Measurements from ENCODE around the gene ALPK3.

The ALPK3 gene

DNA sequence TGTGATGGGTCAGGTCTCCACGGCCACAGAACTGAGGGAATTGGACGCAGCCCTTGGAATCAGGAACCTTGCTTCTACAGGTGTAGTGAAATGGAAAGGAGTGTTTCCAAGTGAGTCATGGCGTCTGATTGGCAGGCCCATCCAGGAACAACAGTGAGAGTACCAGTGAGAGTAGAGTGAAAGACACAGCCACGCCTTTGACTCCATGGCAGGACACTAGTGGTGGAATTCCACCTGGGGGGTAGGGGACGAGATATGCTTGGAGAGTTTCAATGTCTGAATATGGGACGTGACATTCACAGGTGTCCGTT is 64.3 kb downstream of the ALPK3 start:
- no peak overlapping the region for H4K5ac ChIP-seq (ENCODE audit: low read length)
- no peaks in the 10 kb centered on the region for H3K4me1 ChIP-seq (ENCODE audit: control insufficient read depth, low read depth, low read length)
- no peak overlapping the region for H3K56ac ChIP-seq (ENCODE audit: low read length)
- H2AK5ac ChIP-seq (ENCODE audit: low read length), result no peak overlapping the region
- no peak overlapping the region for H3K4me3 ChIP-seq (ENCODE audit: low read length)
- no peak overlapping the region for H3K18ac ChIP-seq (ENCODE audit: low read length)
- no CpG with 5 or more reads among the region's 7 CpGs for WGBS (ENCODE audit: extremely low coverage, insufficient coverage, low lambda C conversion rate)
- H3K9ac ChIP-seq (ENCODE audit: low read length), result no peak overlapping the region
- no peak overlapping the region for H4K8ac ChIP-seq (ENCODE audit: low read depth, low read length)
- no peaks in the 10 kb centered on the region for H3K79me2 ChIP-seq (ENCODE audit: control insufficient read depth, insufficient read depth, low read length)
- no peaks in the 10 kb centered on the region for H3K27me3 ChIP-seq (ENCODE audit: insufficient read depth, low read length, poor library complexity)
- no peak overlapping the region for H2BK15ac ChIP-seq (replicated peaks; ENCODE audit: low read depth)
- no peaks in the 10 kb centered on the region for H3K79me1 ChIP-seq (ENCODE audit: low read length)
- H3K4me2 ChIP-seq (ENCODE audit: low read length), result no peak overlapping the region
- no peaks in the 10 kb centered on the region for H3K36me3 ChIP-seq (ENCODE audit: control insufficient read depth, insufficient read depth, low read length)
- no peak overlapping the region for H3K23ac ChIP-seq (ENCODE audit: low read length)
- H2BK120ac ChIP-seq (ENCODE audit: low read depth, low read length), result no peak overlapping the region
- DNase-seq, result no peak
- H3K27ac ChIP-seq (ENCODE audit: low read depth, low read length), result no peak overlapping the region
- H3K4ac ChIP-seq (ENCODE audit: low read depth, low read length), result no peak overlapping the region
- H2BK5ac ChIP-seq (ENCODE audit: low read length), result no peak overlapping the region

DNA sequence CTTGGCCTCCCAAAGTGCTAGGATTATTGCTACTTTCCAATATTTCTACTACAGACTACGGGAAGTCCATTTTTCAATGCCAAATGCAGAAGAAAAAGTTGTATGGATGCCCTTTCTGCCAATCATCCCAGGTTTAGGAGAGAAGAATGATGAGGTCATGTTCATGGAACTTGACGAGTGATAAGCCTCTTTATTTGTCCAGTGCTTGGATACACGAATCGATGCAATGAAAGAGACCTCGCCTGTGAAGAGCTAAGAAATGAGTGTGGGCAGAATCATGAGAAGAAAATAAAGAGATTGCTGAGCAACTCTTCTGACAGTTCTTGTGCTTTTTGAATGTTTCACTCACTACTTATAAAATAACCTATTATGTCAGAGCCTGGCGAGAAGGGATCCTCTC is 66.3 kb downstream of the ALPK3 start:
- no peak overlapping the region for H3K23ac ChIP-seq (ENCODE audit: low read length)
- H3K79me2 ChIP-seq (ENCODE audit: control insufficient read depth, insufficient read depth, low read length), result no peaks in the 10 kb centered on the region
- H3K4me1 ChIP-seq (ENCODE audit: control insufficient read depth, low read depth, low read length), result no peaks in the 10 kb centered on the region
- DNase-seq, result no peak
- H4K8ac ChIP-seq (ENCODE audit: low read depth, low read length), result no peak overlapping the region
- H4K5ac ChIP-seq (ENCODE audit: low read length), result no peak overlapping the region
- H3K56ac ChIP-seq (ENCODE audit: low read length), result no peak overlapping the region
- no peak overlapping the region for H2AK5ac ChIP-seq (ENCODE audit: low read length)
- no CpG with 5 or more reads among the region's 6 CpGs for WGBS (ENCODE audit: extremely low coverage, insufficient coverage, low lambda C conversion rate)
- H3K4ac ChIP-seq (ENCODE audit: low read depth, low read length), result no peak overlapping the region
- H3K4me3 ChIP-seq (ENCODE audit: low read length), result no peak overlapping the region
- H2BK5ac ChIP-seq (ENCODE audit: low read length), result no peak overlapping the region
- no peak overlapping the region for H3K4me2 ChIP-seq (ENCODE audit: low read length)
- H3K18ac ChIP-seq (ENCODE audit: low read length), result no peak overlapping the region
- H2BK15ac ChIP-seq (replicated peaks; ENCODE audit: low read depth), result no peak overlapping the region
- no peaks in the 10 kb centered on the region for H3K79me1 ChIP-seq (ENCODE audit: low read length)
- H3K27ac ChIP-seq (ENCODE audit: low read depth, low read length), result no peak overlapping the region
- H2BK120ac ChIP-seq (ENCODE audit: low read depth, low read length), result no peak overlapping the region
- H3K27me3 ChIP-seq (ENCODE audit: insufficient read depth, low read length, poor library complexity), result no peaks in the 10 kb centered on the region
- H3K36me3 ChIP-seq (ENCODE audit: control insufficient read depth, insufficient read depth, low read length), result no peaks in the 10 kb centered on the region
- no peak overlapping the region for H3K9ac ChIP-seq (ENCODE audit: low read length)

DNA sequence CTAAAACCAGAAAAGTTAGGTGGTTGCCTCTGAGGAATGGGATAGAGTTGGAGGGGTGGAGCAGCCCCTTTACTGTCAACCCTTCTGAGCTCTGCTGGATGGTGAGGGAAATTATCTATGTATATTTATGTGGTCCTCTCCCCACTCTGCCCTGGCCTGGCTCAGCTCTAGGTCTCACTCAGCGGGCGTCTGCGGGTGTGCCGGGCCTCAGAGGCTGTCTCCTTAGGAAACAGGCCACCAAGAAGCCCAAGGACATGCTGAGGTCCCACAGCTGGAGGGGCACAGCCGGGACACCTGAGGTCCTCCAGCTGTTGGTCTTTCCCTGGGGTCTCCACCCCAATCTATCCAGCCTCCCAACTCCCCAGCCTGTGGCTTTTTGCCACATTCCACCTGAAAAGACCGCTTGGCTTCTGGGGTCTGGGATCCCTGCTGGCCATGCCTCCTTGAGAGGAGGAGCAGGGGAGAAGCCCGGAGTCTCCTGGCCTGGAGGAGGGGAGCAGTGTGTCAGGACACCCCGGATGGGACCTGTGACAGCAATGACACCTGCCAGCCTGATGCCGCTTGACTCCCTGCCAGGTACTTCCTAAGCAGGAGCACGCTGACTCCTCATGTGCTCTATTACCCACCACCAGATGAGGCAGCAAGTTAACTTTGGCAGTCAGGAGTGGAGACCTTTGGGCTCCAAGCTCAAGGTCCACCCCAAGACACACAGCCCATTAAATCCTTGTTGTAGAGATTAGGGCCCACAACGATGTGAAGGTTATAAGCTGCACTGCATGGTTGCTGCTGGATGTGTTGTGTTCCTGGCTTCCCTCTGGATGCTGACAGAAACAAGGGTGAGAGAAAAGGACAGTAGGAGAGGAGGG is 67.0 kb downstream of the ALPK3 start, which contains the start of gene SLC28A1:
TSS of gene SLC28A1 (plus strand) at position 747 of the 866 bp plus-strand sequence. CDS start 3,099 bp downstream, outside the sequence.
- H3K56ac ChIP-seq (ENCODE audit: low read length), result no peak within 1 kb of the TSS

DNA sequence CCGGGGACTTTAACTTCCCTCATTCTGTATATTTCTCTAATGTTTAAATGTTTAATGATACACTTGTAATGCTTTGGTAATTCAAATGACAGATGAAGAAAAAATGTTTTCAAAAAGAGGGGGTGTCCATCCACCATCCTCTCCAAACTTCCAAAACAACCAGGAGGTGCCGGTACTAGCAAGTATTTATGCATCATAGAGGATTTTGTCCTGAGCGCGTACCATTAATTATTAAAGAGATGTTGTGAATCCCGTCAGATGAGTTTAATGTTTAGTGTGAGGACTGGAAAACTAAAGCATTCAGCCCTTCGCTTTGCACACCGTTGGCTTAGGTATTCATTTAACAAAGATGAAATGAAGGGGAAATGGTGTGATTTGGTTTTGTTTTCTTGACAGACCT is 68.6 kb downstream of the ALPK3 start:
- H3K4ac ChIP-seq (ENCODE audit: low read depth, low read length), result no peak overlapping the region
- no peak for DNase-seq
- H2BK15ac ChIP-seq (replicated peaks; ENCODE audit: low read depth), result no peak overlapping the region
- no peak overlapping the region for H2BK5ac ChIP-seq (ENCODE audit: low read length)
- H3K4me2 ChIP-seq (ENCODE audit: low read length), result no peak overlapping the region
- H3K79me2 ChIP-seq (ENCODE audit: control insufficient read depth, insufficient read depth, low read length), result no peaks in the 10 kb centered on the region
- H3K27me3 ChIP-seq (ENCODE audit: insufficient read depth, low read length, poor library complexity), result no peaks in the 10 kb centered on the region
- no peak overlapping the region for H3K9ac ChIP-seq (ENCODE audit: low read length)
- no peak overlapping the region for H2AK5ac ChIP-seq (ENCODE audit: low read length)
- H3K4me3 ChIP-seq (ENCODE audit: low read length), result no peak overlapping the region
- no peaks in the 10 kb centered on the region for H3K36me3 ChIP-seq (ENCODE audit: control insufficient read depth, insufficient read depth, low read length)
- H4K5ac ChIP-seq (ENCODE audit: low read length), result no peak overlapping the region
- H3K23ac ChIP-seq (ENCODE audit: low read length), result no peak overlapping the region
- no peak overlapping the region for H3K27ac ChIP-seq (ENCODE audit: low read depth, low read length)
- no peaks in the 10 kb centered on the region for H3K79me1 ChIP-seq (ENCODE audit: low read length)
- no peaks in the 10 kb centered on the region for H3K4me1 ChIP-seq (ENCODE audit: control insufficient read depth, low read depth, low read length)
- no peak overlapping the region for H3K56ac ChIP-seq (ENCODE audit: low read length)
- H4K8ac ChIP-seq (ENCODE audit: low read depth, low read length), result no peak overlapping the region
- no CpG with 5 or more reads among the region's 7 CpGs for WGBS (ENCODE audit: extremely low coverage, insufficient coverage, low lambda C conversion rate)
- H2BK120ac ChIP-seq (ENCODE audit: low read depth, low read length), result no peak overlapping the region
- no peak overlapping the region for H3K18ac ChIP-seq (ENCODE audit: low read length)

More for the DNA sequence above, 67.0 kb downstream of the ALPK3 start, which contains the start of gene SLC28A1:
- no peaks in the 10 kb centered on the region for H3K27me3 ChIP-seq (ENCODE audit: insufficient read depth, low read length, poor library complexity)
- no peaks in the 10 kb centered on the region for H3K79me1 ChIP-seq (ENCODE audit: low read length)
- H2BK5ac ChIP-seq (ENCODE audit: low read length), result no peak within 1 kb of the TSS
- no peak within 1 kb of the TSS for H2BK15ac ChIP-seq (replicated peaks; ENCODE audit: low read depth)
- DNase-seq, result no peak
- no peak within 1 kb of the TSS for H3K23ac ChIP-seq (ENCODE audit: low read length)
- H2AK5ac ChIP-seq (ENCODE audit: low read length), result no peak within 1 kb of the TSS
- H4K8ac ChIP-seq (ENCODE audit: low read depth, low read length), result no peak within 1 kb of the TSS
- no peaks in the 10 kb centered on the region for H3K79me2 ChIP-seq (ENCODE audit: control insufficient read depth, insufficient read depth, low read length)
- no peak within 1 kb of the TSS for H3K4me2 ChIP-seq (ENCODE audit: low read length)
- H2BK120ac ChIP-seq (ENCODE audit: low read depth, low read length), result no peak within 1 kb of the TSS
- H3K36me3 ChIP-seq (ENCODE audit: control insufficient read depth, insufficient read depth, low read length), result no peaks in the 10 kb centered on the region
- no peak within 1 kb of the TSS for H3K4ac ChIP-seq (ENCODE audit: low read depth, low read length)
- no peak within 1 kb of the TSS for H4K5ac ChIP-seq (ENCODE audit: low read length)
- no peak within 1 kb of the TSS for H3K4me3 ChIP-seq (ENCODE audit: low read length)
- WGBS (ENCODE audit: extremely low coverage, insufficient coverage, low lambda C conversion rate), result no CpG with 5 or more reads among the region's 11 CpGs
- H3K4me1 ChIP-seq (ENCODE audit: control insufficient read depth, low read depth, low read length), result no peaks in the 10 kb centered on the region
- no peak within 1 kb of the TSS for H3K27ac ChIP-seq (ENCODE audit: low read depth, low read length)
- H3K9ac ChIP-seq (ENCODE audit: low read length), result no peak within 1 kb of the TSS
- H3K18ac ChIP-seq (ENCODE audit: low read length), result no peak within 1 kb of the TSS

DNA sequence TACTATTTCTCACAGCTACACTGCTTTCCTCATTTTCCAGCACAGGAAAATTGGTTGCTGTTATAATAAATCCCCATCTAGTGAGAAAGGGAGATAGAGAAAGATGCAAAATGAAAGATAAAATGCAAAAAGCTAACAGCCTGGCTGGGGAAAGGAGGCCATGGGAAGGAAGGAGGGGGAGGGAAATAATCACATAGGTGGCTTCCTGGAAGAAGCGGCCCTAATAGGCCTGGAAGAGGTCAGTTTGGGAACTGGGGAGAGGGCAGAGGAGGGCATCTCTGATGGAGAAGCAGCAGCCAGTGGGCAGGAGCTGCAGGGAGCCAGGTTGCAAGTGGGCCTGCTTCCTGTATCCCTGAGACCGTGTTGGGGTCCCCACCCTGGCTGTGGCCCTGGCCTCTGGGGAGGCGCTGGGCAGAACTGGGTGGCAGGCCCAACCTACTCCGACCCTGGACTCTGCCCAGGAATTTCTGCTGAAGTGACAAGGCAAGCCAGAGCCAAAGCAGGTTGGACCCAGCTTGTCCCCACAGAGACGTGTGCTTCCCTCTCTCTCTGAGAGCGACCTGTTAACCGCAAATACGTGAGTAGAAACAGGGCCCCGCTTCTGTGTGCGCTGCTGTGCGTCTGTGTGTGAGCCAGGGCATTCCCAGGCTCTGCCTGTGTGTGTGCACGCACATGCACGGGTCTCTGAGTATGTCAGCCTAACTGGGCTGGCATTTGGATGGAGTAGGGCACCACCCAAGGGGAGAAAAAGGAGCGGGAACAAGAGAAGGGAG is 69.2 kb downstream of the ALPK3 start:
- Histone ChIP-seq H3K18ac (ENCODE audit: low read length) (no peak overlapping the region), H3K4me2 (ENCODE audit: low read length) (no peak overlapping the region), H3K23ac (ENCODE audit: low read length) (no peak overlapping the region), H3K56ac (ENCODE audit: low read length) (no peak overlapping the region), H3K27me3 (ENCODE audit: insufficient read depth, low read length, poor library complexity) (no peaks in the 10 kb centered on the region), H4K5ac (ENCODE audit: low read length) (no peak overlapping the region), H3K79me1 (ENCODE audit: low read length) (no peaks in the 10 kb centered on the region), H3K4ac (ENCODE audit: low read depth, low read length) (no peak overlapping the region), H3K27ac (ENCODE audit: low read depth, low read length) (no peak overlapping the region), H3K4me1 (ENCODE audit: control insufficient read depth, low read depth, low read length) (no peaks in the 10 kb centered on the region), H3K36me3 (ENCODE audit: control insufficient read depth, insufficient read depth, low read length) (no peaks in the 10 kb centered on the region), H3K4me3 (ENCODE audit: low read length) (no peak overlapping the region), H4K8ac (ENCODE audit: low read depth, low read length) (no peak overlapping the region), H3K9ac (ENCODE audit: low read length) (no peak overlapping the region), H2BK5ac (ENCODE audit: low read length) (no peak overlapping the region), H3K79me2 (ENCODE audit: control insufficient read depth, insufficient read depth, low read length) (no peaks in the 10 kb centered on the region), H2AK5ac (ENCODE audit: low read length) (no peak overlapping the region), H2BK15ac (replicated peaks; ENCODE audit: low read depth) (no peak overlapping the region), H2BK120ac (ENCODE audit: low read depth, low read length) (no peak overlapping the region)
- no peak for DNase-seq
- no CpG with 5 or more reads among the region's 14 CpGs for WGBS (ENCODE audit: extremely low coverage, insufficient coverage, low lambda C conversion rate)
